Hematopoietic multipotent progenitor cell treated with erythropoietin and hydrocortisone succinate and interleukin-3 and kit ligand, for 15 days (in vitro differentiated cells): ENCODE data around the gene MBD3L2B.
"Not testable (repeated sequence)": the region's sequence is repeated elsewhere in the genome, so short reads cannot be mapped to it uniquely, and the experiment has no call there.

ENCODE experiments used
- DNase-seq: peaks from one replicate; pipeline ENCODE4 v3.0.0-alpha.2; 2015; ENCODE audit warnings: low spot score

Gene MBD3L2B

DNA sequence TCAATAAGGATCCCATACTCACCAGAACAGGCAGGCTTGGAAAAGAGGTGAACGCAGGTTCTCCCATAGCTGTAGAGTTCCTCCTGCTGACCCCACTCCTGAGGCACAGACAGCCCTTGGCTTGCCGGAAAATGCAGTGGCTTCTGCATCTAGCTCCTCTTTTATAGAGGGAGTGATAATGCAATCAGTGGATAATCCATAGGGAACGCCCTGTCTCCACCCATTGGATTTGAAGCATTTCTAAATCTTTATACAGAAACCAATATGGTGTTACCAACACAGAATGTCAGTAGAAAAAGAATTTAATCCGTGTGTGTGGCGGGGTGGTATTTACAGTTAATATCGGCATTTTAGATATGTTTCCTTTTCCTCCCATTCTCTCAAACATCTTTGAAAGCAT lies at the start of gene MBD3L2B:
MBD3L2B (minus strand) TSS at position 101 of the 400 bp plus-strand sequence; CDS start at position 67, 34 bp downstream.
- not testable (repeated sequence) for DNase-seq

DNA sequence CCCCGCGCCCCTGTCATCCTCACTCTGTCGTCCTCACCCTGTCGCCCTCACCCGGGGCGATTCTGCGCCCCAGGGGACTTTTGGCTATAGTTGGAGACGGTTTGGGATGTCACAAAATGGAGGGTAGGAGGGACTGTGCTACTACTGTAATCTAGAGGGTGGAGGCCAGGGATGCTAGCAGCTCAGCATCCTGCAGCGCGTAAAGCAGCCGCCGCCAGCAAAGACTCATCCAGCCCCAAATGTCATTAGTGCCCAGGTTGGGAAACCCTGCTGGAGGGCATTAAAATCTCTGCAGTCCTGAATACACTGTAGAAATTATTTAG lies 48.6 kb upstream of the MBD3L2B start:
- no peak for DNase-seq

DNA sequence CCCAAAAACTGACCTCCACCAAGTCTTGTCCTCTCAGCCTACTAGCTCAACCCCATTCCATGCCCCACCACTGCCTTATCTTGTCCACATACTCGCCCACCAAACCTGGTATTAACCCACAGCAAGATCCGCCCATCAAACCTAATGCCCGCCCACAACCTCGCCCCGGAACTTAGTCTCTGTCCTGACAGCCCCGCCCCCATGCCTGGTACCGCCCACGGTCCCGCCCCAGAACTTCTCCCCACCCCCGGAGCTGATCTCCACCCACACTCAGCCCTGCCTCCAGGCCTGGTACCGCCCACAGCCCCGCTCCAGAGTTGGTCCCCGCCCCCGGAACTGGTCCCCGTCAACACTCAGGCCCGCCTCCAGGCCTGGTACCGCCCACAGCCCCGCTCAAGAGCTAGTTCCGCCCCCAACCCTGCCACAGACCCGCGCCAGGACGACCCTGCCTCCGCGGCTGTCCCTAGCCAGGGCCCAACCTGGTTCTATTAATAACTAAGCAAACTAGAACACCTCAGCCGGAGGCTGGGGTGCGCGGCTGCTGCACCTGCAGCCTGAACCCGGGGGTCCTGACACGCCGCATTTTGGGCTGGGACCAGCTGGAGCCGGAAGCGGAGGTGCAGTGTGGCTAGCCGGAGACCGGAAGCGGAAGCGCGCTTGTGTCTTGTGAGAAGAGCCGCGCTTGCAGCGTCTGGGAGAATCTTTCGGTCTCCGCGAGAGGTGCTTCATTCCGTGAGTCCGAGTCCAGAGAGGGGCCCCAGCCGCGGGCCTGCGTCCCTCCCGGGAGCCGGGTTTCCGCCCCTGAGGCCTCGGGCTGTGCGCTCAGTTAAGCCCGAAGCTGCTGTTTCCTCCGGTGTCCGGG lies 48.0 kb upstream of the MBD3L2B start, which contains the start of gene ZNF557:
ZNF557 (plus strand) TSS at position 662 of the 862 bp plus-strand sequence. CDS start 5,372 bp downstream, outside the sequence.
- DNase-seq: peak; percentile 98

DNA sequence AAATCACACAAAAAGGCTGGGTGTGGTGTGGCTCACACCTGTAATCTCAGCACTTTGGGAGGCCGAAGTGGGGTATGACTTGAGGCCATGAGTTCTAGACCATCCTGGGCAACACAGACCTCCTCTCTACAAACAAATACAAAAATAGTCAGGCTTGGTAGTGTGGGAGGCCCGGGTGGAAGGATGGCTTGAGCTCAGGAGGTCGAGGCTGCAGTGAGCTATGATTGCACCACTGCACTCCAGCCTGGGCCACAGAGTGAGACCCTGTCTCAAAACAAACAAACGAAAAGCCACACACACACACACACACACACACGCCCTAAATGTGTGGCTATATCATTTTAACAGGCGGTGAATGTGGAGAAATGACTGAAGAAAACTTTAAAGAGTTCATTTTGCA lies 47.4 kb upstream of the MBD3L2B start:
- DNase-seq: no peak

DNA sequence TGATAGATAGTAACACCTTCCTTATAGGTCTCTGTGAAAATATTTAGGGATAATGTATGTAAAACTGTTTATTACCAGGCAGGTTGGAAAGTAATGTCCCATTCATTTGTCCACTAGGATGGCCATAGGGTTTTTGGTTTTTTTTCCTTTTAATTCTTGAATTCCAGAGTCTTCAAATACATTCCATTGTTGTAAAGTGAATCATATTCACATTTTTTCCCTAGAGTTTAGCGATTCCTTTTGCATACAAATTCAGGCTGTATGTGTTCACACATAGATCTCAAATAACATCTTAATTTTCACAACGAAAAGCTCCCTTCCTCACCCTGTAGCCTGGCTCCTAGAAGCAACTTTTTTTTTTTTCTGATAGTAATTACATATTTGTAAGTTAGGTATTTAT lies 46.5 kb upstream of the MBD3L2B start:
- DNase-seq: no peak

DNA sequence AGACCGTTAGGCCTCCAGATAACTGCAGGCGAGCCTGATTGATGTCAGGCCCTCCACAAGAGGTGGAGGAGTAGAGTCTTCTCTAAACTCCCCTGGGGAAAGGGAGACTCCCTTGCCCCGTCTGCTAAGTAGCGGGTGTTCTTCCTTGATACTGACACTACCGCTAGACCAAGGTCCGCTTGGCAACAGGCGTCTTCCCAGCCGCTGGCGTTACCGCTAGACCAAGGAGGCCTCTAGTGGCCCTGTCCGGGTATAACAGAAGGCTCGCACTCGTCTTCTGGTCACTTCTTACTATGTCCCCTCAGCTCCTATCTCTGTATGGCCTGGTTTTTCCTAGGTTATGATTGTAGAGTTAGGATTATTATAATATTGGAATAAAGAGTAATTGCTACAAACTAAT lies 45.9 kb upstream of the MBD3L2B start:
- not testable (repeated sequence) for DNase-seq

DNA sequence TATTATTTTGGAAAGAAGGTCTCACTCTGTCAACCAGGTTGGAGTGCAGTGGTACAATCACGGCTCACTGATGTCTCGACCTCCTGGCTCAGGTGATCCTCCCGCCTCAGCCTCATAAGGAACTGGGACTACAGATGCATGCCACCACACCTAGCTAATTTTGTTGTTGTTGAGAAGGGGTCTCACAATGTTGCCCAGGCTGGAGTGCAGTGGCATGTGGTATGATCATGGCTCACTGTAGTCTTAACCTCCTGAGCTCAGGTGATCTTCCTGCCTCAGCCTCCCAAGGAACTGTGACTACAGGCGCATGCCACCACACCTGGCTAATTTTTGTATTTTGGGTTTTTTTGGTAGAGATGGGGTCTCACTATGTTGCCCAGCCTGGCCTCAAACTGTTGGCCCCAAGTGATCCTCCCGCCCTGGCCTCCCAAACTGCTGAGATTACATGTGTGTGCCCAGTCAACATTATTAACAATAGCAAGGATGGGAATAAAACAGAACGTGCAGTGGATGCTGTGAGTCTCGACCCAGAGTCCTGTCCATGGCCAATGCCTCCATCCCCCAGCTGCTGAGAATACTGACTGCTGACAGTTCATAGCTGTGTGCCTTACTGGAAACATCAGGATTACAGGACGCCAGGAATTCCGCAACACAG lies 42.7 kb upstream of the MBD3L2B start:
- DNase-seq: no peak

DNA sequence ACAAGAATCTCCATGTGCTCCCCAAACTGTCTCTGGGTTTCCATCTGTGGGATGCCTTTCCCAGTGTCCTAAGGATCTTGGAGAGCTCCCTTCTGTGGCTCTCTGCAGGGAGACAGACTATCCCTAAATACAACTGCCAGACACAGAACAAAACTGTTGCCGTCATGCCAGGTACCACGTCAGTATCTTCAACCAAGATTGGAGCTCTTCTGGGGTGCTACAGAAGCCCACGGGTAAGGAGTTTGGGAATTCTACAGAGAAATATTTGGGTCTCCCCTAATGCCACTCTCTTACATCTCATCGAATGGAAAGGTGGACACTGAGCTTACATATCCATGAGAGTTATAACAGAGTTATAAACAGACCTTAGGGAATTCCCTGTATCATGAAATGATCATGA lies 42.1 kb upstream of the MBD3L2B start:
- no peak for DNase-seq

DNA sequence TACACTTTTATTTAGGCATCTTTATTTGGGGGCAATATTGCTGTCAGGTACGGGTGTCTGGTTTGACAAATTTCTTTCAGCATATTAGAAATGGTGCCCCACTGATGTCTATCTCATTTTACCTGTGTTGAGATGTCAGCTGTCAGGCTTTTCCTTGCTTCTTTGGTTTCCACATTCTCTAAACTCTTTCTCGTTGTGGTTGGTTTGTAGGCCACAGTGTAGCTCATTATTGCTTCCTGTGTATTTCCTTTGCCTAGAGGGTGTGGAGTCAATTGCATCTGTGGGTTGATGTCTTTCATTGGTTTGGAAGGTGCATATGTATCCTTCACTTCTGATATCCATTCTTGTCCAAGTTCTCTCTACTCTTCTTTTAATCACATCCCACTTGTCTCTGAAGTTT lies 38.7 kb upstream of the MBD3L2B start:
- not testable (repeated sequence) for DNase-seq

DNA sequence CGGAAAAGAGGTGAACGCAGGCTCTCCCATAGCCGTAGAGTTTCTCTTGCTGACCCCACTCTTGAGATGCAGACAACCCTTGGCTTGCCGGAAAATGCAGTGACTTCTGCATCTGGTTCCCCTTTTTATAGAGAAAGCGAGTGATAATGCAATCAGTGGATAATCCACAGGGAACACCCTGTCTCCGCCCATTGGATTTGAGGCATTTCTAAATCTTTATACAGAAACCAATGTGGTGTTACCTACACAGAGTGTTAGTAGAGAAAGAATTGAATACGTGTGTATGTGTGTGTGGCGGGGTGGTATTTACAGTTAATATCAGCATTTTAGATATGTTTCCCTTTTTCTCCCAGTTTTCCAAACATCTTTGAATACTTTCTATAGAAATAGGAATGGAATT lies 37.3 kb upstream of the MBD3L2B start, which contains the start of gene MBD3L3:
MBD3L3 (minus strand) TSS at position 101 of the 400 bp plus-strand sequence; CDS start at position 30, 71 bp downstream.
- not testable (repeated sequence) for DNase-seq

DNA sequence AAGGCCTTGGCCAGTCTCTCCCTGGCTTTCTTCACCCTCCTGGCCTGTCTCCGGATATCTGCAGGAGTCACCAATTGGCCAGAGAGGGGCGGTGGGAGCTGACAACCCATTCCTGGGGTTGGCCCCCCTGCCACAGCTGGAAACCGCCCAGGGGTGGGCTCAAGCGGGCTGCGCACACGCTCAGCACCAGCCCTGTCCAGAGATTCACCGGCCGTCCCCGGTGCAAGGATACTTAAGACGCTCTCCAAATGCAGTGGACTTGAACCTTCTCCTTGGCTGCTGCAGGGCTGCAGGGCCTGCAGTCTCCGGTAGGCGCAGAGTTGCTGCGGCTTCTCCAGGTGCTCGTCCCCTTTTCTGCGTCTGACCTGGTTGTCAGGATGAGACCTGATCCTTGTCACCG lies 35.1 kb upstream of the MBD3L2B start:
- DNase-seq: not testable (repeated sequence)

DNA sequence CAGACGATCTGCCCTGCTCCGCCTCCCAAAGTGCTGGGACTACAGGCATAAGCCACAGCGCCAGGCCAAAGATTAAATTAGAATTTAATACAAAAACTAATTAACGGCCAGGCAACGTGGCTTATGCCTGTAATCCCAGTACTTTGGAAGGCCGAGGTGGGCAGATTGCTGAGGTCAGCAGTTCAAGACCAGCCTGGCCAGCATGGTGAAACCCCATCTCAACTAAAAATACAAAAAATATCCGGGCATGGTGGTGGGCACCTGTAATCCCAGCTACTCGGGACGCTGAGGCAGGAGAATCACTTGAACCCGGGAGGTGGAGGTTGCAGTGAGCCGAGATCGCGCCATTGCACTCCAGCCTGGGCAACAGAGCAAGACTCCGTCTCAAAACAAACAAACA lies 34.4 kb upstream of the MBD3L2B start:
- not testable (repeated sequence) for DNase-seq

DNA sequence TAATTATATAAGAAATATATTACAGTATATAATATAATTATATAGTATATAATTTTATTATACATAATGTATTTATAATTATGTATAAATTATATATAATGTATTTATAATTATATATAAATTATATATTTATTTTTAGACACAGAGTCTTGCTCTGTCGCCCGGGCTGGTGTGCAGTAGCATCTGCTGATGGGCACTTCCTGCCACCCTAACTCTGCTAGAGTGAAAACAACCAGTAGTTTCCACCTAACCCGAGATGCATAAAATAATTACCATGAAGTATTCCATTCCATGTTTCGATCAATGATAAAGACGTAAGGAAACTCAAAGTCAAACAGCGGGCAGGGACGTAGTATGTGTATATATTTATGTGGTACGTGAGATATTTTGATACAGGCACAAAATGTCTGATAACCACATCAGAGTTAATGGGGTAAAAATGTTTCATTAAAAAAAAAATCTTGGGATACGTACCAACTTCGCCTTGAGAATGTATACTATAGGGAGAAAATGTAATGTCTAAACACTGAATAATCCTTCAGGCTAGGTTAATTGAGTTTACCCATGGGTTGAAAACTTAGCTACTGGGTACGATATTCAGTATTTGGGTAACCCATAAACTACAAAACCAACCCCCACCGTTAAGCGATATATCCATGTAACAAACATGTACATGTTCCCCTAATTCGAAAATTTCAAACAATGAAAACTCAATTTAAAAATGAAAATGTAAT lies 33.6 kb upstream of the MBD3L2B start:
- not testable (repeated sequence) for DNase-seq

DNA sequence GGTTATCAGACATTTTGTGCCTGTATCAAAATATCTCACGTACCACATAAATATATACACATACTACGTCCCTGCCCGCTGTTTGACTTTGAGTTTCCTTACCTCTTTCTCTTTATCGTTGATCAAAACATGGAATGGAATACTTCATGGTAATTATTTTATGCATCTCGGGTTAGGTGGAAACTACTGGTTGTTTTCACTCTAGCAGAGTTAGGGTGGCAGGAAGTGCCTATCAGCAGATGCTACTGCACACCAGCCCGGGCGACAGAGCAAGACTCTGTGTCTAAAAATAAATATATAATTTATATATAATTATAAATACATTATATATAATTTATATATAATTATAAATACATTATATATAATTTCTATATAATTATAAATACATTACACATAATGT lies 31.7 kb upstream of the MBD3L2B start:
- not testable (repeated sequence) for DNase-seq

DNA sequence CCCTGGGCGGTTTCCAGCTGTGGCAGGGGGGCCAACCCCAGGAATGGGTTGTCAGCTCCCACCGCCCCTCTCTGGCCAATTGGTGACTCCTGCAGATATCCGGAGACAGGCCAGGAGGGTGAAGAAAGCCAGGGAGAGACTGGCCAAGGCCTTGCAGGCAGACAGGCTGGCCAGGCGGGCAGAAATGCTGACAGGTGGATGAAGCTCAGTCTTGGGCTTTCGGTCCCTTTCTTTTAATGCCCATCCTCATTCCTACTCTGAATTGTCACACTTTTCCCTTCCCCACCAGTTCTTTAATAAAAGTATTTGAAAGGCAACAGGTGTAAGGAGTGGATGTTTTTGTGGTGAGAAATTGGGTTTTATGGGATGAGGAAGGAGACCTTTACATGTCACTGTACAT lies 30.2 kb upstream of the MBD3L2B start:
- DNase-seq: not testable (repeated sequence)

DNA sequence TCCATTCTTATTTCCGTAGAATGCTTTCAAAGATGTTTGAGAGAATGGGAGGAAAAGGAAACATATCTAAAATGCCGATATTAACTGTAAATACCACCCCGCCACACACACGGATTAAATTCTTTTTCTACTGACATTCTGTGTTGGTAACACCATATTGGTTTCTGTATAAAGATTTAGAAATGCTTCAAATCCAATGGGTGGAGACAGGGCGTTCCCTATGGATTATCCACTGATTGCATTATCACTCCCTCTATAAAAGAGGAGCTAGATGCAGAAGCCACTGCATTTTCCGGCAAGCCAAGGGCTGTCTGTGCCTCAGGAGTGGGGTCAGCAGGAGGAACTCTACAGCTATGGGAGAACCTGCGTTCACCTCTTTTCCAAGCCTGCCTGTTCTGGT lies 27.8 kb upstream of the MBD3L2B start, which contains the start of gene MBD3L2:
MBD3L2 (plus strand) TSS at position 301 of the 400 bp plus-strand sequence; CDS start at position 354, 53 bp downstream.
- not testable (repeated sequence) for DNase-seq

DNA sequence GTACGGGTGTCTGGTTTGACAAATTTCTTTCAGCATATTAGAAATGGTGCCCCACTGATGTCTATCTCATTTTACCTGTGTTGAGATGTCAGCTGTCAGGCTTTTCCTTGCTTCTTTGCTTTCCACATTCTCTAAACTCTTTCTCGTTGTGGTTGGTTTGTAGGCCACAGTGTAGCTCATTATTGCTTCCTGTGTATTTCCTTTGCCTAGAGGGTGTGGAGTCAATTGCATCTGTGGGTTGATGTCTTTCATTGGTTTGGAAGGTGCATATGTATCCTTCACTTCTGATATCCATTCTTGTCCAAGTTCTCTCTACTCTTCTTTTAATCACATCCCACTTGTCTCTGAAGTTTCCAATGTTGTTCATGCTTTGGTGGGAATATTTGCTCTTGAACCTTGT lies 20.3 kb upstream of the MBD3L2B start:
- not testable (repeated sequence) for DNase-seq

DNA sequence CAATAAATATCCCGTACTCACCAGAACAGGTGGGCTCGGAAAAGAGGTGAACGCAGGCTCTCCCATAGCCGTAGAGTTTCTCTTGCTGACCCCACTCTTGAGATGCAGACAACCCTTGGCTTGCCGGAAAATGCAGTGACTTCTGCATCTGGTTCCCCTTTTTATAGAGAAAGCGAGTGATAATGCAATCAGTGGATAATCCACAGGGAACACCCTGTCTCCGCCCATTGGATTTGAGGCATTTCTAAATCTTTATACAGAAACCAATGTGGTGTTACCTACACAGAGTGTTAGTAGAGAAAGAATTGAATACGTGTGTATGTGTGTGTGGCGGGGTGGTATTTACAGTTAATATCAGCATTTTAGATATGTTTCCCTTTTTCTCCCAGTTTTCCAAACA lies 18.8 kb upstream of the MBD3L2B start, which contains the start of gene MBD3L4:
MBD3L4 (minus strand) TSS at position 101 of the 400 bp plus-strand sequence; CDS start at position 66, 35 bp downstream.
- not testable (repeated sequence) for DNase-seq

DNA sequence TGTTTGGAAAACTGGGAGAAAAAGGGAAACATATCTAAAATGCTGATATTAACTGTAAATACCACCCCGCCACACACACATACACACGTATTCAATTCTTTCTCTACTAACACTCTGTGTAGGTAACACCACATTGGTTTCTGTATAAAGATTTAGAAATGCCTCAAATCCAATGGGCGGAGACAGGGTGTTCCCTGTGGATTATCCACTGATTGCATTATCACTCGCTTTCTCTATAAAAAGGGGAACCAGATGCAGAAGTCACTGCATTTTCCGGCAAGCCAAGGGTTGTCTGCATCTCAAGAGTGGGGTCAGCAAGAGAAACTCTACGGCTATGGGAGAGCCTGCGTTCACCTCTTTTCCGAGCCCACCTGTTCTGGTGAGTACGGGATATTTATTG lies 9.0 kb upstream of the MBD3L2B start, which contains the start of gene MBD3L5:
MBD3L5 (plus strand) TSS at position 301 of the 400 bp plus-strand sequence; CDS start at position 335, 34 bp downstream.
- not testable (repeated sequence) for DNase-seq

DNA sequence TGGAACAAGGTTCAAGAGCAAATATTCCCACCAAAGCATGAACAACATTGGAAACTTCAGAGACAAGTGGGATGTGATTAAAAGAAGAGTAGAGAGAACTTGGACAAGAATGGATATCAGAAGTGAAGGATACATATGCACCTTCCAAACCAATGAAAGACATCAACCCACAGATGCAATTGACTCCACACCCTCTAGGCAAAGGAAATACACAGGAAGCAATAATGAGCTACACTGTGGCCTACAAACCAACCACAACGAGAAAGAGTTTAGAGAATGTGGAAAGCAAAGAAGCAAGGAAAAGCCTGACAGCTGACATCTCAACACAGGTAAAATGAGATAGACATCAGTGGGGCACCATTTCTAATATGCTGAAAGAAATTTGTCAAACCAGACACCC lies 7.6 kb upstream of the MBD3L2B start:
- not testable (repeated sequence) for DNase-seq

DNA sequence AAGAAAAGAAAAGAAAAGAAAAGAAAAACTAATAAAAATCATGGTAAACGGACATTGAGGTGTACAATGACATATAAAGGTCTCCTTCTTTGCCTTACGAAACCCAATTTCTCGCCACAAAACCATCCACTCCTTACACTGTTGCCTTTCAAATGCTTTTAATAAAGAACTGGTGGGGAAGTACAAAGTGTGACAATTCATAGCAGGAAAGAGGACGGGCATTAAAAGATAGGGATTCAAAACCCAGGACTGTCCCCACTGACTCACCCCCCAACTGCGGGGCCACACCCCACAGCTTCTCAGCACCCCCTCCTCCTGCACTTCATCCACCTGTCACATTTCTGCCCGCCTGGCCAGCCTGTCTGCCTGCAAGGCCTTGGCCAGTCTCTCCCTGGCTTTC lies 2.4 kb downstream of the MBD3L2B start:
- no peak for DNase-seq

DNA sequence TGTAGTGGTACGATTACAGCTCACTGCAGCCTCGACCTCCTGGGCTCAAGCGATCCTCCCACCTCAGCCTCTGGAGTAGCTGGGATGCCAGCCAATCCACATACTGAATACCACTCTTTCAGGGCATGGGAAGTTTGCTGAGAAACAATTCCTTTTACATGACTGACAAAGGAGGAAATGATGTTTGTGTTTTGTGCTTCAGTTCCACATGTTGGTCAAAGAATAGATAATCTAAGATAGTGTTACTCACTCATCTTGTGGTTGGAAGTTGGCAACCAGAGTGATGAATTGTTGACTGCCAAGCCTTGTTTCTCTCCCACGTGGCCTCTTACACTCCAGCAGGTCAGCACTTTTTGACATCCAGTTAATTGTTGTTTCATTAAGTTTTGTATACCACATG lies 7.6 kb downstream of the MBD3L2B start:
- no peak for DNase-seq
